AG09309 (cell line): ENCODE results near the gene TOMT.

ENCODE experiments used
- DNase-seq: peaks from one replicate; pipeline ENCODE4 v3.0.0-alpha.2; 2010; ENCODE audit warnings: low read depth
- H3K4me3 ChIP-seq: 2 replicates; pipeline ENCODE4 v1.5.1; 2011; ENCODE audit warnings: mild to moderate bottlenecking, low read depth, low read length, moderate library complexity; ENCODE audit not compliant: control insufficient read depth
- CTCF ChIP-seq: IDR thresholded peaks from 2 replicates; pipeline ENCODE4 v1.5.1; 2011; ENCODE audit warnings: mild to moderate bottlenecking, low read depth, low read length, inconsistent platforms; ENCODE audit not compliant: insufficient read depth, control insufficient read depth; ENCODE audit errors: missing control alignments

Gene TOMT

GRCh38 chr11:72069200-72069599, 36.5 kb upstream of the TOMT start:
- no peak overlapping the region for H3K4me3 ChIP-seq
- no peak for DNase-seq
- no peak for TF ChIP-seq CTCF

GRCh38 chr11:72069787-72070251, 35.9 kb upstream of the TOMT start:
- no peak for TF ChIP-seq CTCF
- peak; percentile 40 for DNase-seq
- no peak overlapping the region for H3K4me3 ChIP-seq

GRCh38 chr11:72070491-72070890, 35.2 kb upstream of the TOMT start:
- no peak overlapping the region for H3K4me3 ChIP-seq
- no peak for DNase-seq
- TF ChIP-seq CTCF: no peak

- H3K4me3 ChIP-seq: no peak overlapping the region
- DNase-seq: peak; percentile 17
- TF ChIP-seq CTCF: no peak
Observed at GRCh38 chr11:72072348-72072747, 33.4 kb upstream of the TOMT start.

GRCh38 chr11:72075109-72075508, 30.6 kb upstream of the TOMT start:
- peak; percentile 18 for TF ChIP-seq CTCF
- no peak for DNase-seq

GRCh38 chr11:72075756-72076155, 30.0 kb upstream of the TOMT start:
- H3K4me3 ChIP-seq: no peak overlapping the region
- no peak for DNase-seq
- TF ChIP-seq CTCF: no peak

More at GRCh38 chr11:72075109-72075508, 30.6 kb upstream of the TOMT start:
- no peak overlapping the region for H3K4me3 ChIP-seq

GRCh38 chr11:72078477-72078876, 27.2 kb upstream of the TOMT start:
- no peak for TF ChIP-seq CTCF
- DNase-seq: no peak
- H3K4me3 ChIP-seq: no peak overlapping the region; the same call in 1 of the 2 replicates
